Dedifferentiated amniotic fluid mesenchymal stem cell (primary cell): Measurements from ENCODE around the gene CUX1.

Experiments
- DNase-seq: peaks from one replicate; pipeline ENCODE4 v3.0.0-alpha.2; 2016; ENCODE audit errors: extremely low spot score

The CUX1 gene

DNA sequence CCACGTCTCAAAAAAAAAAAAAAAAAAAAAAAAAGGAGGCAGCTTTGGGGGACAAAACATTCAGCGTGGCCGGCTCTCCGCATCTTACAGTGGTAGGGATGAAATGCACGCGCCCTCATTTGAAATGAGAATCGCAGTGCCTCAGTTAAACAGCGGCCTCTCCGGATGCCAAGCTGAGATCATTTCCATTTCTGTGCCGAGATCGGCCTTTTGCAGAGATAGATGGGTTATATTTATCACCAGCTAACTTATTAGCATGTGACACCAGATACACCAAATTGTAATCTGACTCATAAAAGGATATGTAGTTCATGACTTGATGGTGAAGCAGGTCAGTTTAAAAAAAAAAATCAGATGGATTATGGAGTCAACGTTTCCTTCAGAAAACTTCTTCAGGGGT lies 138.7 kb downstream of the CUX1 start:
- no peak for DNase-seq

DNA sequence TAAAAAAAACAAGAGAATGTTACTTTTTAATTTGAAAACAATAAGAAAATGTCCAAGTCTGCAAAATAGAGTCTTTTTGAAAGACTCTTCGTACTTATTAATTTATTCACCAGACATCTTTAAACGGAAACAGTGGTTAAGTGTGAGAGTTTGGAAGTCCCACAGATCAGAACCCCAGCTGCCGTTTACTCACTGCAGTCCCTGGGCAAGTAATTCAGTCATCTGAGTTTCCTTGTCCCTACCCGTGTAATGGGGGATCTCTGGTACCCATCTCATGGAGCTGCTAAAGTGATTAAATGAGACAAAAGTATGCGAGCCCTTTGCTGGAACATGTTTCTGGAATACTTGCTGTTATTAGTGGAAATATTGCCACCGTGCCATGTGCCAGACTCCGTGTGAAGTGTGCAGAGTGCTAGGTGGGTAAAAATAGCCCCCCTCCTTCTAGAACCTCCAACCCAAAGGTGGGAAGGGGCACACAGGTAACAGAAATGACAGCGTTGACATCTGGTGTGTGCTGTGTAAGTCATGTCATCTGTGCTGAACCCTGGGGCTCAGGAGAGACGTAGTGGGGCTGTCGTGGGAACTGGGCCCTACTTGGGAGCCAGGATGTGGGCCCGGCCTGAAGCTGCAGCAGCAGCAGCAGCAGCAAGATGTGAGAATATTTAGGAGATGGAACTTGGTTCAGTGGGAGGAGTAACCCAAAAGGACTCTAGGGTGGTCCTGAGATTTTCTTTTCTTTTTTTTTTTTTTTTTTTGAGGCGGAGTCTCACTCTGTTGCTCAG lies 140.5 kb downstream of the CUX1 start:
- no peak for DNase-seq

DNA sequence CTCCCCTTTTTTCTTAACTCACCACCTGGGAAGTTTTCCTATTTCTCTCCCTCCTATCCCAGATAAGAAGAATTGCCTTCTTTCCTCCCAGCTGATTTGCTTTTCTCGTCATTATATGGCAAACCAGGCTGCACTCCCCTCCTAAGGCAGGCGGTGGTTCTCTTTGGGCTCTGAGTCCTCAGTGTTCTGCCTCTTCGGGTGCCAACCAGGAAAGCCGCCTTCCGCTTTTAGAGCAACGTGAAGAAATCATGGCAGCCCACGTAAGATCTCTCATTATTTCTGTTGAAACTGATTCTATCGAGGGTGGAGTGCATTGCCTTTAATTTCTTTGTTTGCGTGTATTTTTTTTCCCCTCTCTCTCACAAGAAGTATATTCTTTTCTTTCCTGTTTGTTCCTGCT lies 141.9 kb downstream of the CUX1 start:
- DNase-seq, result no peak

DNA sequence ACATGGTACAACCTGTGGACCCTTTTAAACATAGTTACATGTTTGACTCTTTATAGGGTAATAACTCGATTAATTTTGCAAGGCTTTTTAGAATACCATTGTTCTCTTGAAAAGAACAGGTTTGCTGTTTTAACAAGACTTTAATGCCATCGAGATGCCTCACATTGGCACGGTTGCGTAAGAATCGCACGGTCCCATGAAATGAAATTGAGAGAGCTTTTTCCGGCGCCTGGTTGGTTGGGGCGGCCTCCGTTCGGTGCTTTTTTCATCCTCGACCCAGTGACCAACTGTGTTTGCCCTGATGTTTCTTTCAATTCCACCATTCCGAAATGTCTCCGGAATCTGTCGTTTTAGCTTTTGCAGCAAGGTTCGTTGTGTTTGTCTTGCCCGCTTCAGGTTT lies 142.4 kb downstream of the CUX1 start:
- no peak for DNase-seq

DNA sequence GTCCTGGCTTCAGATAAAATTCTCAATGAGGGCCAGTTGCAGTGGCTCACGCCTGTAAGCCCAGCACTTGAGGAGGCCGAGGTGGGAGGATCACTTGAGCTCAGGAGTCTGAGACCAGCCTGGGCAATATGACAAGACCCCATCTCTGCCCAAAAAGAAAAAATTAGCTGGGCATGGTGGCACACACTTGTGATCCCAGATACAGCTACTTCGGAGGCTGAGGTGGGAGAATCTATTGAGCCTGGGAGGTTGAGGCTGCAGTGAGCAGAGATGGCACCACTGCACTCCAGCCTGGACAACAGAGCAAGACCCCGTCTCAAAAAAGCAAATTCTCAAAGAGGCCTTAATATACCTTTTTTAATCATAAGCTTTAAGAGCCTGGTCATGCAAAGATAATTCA lies 142.9 kb downstream of the CUX1 start:
- DNase-seq, result no peak

DNA sequence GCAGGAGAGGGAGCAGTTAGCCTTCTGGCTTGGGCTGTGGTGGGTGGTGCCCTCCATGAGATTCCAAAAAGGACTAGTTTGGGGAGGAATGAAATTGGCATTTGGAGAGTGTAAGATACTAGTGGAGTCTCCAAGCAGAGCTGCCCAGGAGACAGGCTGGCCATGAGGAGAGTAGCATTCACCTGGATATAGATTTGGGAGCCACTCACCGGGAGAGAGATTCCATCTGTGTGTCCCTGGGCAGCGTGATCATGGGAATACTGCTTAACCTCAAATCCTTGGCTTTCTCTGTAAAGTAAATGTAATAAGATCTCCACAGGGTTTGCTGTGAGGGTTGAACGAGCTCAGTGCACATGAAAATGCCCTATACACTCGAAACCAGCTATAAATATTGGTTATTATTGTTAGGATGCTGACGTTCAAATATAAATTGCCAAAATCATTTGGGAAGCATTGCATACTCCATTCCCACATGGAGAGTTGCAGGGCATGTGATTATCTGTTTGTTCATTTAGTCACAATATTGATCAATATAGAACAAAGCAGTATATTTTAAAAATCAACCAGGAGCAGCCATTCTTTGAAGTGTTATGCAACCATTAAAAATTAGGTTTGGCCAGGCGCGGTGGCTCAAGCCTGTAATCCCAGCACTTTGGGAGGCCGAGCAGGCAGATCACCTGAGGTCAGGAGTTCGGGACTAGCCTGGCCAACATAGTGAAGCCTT lies 143.7 kb downstream of the CUX1 start:
- DNase-seq, result no peak

DNA sequence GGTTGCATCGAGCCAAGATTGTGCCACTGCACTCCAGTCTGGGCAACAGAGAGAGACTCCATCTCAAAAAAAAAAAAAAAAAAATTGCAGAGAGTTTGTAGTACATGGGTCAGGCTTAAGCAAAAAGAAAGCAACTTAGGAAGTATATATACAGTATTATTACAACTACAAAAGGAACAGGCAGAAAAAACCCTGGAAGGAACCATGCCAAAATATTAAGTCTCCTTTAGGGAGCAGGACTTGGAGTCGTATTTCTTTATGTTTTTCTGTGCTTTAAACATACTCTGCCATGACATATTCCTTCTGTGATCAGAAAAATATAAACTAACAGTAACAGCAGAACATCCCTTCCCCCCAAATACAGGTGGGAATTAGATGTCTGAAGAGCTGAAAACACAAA lies 144.4 kb downstream of the CUX1 start:
- DNase-seq, result no peak

DNA sequence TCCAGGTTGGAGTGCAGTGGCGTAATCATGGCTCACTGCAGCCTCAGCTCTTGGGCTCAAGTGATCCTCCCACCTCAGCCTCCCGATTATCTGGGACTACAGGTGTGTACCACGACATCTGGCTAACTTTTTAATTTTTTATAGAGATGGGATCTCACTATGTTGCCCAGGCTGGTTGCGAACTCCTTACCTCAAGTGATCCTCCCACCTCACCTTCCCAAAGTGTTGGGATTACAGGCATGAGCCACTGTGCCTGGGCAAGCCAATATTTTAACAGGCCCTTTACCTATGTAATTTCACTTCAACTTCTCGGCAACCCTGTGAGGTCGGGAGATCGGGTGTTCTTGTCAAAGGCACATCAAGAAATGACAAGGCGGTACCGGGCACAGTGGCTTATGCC lies 146.3 kb downstream of the CUX1 start:
- no peak for DNase-seq

DNA sequence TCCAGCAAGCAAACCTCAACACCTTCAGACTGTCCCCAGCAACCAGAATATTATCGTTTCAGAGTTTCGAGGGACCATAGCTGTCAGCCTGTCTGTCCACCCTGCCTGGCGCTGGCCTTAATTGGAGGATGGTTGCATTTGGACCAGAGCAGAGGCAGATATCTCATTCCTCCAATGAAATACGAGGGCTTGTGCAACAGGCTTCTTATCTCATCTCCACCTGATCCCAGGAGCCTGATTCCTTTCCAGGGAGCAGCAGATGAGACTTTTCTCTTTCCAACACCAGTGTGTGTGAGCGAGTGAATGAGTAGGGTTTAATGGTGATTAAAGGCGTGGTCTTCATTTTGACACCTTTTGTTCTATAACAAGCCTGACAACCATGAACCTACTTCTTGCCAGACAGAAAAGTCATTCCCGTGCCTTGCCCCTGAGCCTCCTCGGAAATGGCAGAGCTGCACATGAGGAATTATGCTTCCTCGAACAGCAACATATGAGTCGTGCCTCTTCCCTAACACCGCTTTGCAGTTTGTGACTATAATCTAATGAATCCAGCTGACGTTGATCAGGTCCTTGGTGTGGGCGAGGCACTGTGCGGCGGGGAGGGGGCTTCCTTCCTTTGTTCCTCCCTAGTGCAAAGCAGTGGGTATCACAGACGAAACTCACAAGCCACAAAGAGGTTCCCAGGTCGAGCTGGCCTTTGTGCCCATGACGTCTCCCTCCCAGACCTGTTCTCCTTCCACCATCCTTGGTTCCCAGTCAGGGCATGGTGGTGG lies 147.4 kb downstream of the CUX1 start:
- no peak for DNase-seq

DNA sequence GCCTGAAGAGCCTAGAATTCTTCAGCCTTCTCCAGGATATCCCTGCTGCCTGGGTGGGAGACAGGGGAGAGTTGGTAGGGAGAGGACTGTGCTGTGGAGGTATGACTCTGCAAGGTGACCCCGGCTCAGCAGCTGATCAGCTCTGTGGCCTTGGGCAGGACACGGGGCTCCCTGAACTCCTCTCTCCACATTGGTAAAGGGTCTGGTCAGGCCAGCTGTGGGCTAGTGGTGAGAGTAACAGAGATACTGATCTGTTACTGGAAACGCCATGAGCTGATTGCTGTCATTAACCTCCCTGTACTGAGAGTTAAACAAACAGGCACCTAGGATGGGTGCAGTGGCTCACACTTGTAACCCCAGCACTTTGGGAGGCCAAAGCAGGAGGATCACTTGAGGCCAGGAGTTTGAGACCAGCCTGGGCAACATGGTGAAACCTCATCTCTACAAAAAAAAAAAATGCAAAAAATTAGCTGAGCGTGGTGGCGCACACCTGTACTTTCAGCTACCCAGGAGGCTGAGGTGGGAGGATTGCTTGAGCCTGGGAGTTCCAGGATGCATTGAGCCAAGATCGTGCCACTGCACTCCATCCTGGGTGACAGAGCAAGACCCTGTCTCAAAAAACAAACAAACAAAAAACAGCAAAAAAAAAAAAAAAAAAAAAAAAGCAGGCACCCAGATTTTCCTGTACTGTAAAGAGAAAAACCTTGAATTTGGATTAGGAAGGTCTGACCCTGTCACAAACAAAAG lies 151.5 kb downstream of the CUX1 start:
- no peak for DNase-seq

DNA sequence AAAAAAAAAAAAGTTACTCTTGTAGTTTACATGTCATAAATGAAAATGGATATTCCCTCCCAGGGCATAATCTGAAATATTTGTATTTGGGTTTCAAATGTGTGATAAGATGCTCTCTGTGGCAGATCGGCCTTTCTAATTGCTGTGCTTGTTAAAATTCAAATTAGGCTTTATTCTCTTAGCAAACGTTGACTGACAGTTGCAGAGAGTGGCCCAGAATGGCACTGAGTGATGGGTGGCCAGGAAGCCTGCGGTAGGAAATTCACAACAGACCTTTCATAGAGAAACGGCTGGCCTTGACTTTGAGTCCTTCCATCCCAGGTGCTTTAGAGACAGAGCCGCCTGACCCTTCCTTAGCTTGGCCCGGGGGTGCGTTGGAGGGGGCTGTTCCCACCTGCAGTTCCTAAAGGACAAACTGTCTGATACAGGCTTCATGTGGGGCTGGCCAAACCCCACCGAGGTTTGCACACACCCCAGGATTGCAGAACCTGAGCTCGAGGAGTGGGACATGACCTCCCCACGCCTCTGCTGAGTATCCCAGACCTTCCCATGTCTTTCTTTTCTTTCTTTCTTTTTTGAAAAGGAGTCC lies 152.7 kb downstream of the CUX1 start:
- no peak for DNase-seq

DNA sequence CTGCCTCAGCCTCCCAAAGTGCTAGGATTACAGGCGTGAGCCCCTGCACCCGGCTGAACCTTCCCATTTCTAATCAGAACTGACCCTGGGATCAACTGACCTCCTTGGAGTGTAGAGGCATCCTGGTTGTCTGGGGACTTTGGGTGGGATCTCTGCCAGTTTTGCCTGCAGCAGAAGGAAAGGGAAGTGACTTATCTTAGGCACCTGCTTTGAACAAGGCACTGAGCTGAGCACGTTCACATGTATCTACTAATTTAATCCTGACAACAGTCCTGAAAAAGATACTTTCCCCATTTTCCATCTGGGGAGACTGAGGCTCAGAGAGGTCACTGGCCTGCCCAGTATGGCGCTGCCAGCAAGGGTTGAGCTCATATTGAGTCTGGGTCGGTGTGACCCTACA lies 153.4 kb downstream of the CUX1 start:
- DNase-seq, result no peak

DNA sequence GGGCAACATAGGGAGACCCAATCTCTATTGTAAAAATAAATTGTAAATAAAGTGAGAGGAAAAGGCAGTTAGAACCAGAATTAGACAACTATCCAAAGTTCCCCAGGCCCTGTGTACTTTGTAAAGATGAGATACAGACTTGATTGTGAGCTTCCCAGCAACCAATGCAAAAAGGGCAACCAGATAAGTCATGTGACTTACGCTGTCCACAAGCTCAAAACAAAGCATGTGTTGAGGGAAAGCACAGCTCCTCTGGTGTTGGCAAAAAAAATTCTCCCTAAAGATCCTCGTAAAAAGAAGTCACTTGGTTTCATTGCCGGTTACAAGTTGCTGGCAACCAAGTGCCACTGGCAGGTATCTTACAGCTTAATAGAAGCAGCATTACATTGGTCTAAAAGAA lies 154.0 kb downstream of the CUX1 start:
- DNase-seq, result no peak

DNA sequence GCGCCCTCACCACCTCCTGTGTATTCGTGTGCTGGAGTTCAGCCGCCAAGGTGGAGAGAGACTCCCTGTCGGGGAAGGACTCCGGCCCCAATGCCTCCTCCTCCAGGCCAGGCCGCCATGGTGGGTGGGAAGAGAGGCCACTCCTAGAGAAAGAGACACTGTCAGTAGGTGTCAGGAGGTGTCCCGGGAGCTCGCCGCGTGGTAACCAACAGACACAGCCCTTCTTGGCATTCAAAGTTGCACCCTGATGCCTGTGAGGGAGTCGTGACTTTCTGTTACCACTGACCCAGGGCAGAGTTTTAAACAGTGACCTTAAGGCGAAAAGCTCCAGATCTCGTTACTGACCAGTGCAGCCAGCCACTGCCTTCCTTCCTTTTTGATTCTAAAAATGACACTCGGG lies 155.2 kb downstream of the CUX1 start:
- no peak for DNase-seq

DNA sequence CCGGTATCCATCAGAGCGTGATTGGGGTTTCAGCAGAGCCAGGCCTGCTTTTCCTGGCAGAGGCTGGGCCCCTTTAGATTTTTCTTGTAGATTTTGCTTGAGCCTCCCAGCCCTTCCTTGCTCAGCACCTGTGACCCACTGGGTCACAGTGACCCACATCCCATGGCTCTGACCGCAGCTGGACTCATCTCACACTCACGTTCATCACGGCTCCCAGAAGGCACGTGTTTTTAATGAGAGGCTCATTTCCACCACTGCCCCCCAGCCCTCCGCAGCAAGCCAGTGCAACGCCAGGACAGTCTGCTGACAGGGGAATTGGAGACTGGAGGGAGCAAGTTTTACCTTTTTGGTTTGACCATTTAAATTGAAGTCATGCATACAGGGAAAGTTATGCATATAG lies 155.7 kb downstream of the CUX1 start:
- DNase-seq, result no peak

DNA sequence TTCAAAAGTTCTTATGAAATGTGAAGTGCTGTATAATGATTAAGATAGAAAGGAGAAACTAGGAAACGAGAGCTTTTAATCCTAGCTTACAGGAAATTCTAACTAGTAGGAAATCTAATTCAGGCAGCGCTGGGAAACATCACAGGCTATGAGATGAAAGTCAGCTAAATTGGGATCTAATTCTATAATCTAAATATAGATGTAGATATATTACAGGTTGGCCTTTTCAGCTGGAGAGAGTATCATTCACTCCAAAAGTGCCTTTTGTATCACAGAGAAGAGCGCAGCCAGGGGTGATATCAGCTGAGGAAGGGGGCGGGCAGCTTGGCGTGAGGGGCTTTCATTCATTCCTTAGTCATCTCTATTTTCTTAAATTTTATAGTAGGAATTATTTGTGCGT lies 157.0 kb downstream of the CUX1 start:
- DNase-seq, result no peak

DNA sequence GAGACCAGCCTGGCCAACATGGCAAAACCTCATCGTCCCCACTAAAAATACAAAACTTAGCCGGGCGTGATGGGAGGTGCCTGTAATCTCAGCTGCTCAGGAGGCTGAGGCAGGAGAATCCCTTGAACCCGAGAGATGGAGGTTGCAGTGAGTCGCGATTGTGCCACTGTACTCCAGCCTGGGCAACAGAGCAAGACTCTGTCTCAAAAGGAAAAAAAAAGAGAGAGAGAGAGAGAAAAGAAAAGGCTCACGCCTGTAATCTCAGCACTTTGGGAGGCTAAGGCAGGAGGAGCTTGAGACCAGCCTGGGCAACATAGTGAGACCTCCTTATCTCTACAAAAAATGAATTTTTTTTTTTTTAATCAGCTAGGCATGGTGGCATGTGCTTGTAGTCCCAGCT lies 157.6 kb downstream of the CUX1 start:
- no peak for DNase-seq

DNA sequence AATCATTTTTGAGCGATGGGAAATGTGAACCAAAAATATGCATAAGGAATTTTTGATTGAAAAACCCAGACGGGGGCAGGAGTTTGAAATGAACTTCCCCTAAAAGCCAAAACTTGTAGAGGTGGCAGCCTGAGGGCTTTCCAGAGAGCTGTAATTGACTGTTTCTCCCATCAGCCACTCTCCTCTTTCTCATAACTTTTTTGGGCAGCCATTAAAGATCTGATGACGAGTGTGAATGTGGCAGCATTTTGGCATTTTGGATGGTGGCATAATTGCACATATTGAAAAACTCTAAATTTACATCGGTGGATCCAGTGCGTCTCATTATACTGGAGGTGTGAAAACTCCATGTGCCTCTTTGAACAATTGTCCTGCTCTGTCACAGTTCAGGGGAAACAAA lies 159.0 kb downstream of the CUX1 start:
- no peak for DNase-seq

DNA sequence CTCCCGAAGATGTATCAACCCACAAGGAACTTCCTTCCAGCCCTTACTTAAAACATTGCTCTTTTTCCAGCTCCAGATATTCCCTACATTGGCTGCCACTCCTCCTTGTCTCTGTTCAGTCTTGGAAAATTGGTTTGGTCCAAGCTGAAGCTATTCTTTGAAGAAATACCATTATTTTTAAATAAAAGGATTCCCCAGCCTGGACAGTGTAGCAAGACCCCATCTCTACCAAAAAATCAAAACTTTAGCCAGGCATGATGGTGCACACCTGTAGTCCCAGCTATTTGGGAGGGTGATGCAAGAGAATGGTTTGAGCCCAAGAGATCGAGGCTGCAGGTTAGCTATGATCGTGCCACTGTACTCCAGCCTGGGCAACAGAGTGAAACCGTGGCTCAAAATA lies 159.8 kb downstream of the CUX1 start:
- DNase-seq, result no peak

DNA sequence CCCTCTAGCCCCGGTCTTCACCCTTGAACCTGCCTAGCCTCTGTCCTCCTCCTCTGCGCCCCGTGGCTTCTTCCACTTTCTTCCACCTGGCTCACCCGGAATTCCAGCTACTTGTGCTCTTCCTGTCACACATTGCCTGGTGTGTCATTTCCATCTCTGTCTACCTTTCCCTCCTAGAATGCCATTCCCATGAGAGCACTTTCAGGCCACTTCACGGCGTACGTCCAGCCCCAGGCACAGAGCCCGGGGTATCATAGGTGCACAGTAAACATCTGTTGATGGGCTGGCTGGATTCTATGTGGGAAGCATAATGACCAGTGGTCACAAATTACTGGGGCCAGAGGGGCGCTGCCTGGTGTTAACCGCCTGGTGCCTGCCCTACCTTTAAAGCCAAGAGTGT lies 161.3 kb downstream of the CUX1 start:
- no peak for DNase-seq

DNA sequence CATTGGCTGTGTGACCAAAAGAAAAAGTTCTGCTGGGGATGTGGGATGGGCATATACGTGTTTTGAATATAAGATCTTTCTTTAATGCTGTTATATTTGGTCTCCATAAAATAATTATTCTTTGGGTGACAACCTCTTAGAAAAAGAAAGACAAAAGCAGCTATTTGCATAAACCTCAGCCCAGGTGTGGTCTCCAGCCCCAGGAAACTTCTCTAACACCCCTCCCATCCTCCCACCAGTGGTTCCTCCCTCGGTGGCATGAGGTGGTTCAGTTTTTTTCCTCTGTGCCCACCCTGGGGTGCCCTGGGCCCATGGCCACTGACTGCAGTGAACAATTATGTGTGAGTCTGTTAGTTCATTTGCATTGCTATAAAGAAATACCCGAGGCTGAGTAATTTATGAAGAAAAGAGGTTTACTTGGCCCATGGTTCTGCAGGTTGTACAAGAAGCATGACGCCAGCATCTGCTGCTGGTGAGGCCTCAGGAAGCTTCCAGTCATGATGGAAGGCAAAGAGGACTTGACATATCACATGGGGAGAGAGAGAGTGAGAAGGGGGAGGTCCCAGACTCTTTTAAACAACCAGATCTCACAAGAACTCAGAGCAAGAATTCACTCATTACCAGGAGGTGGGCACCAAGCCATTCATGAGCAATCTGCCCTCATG lies 165.9 kb downstream of the CUX1 start:
- no peak for DNase-seq
